ENCODE data around the gene SCNN1A. TPM values are rescaled to one million over a fixed set of nuclear protein-coding genes. Genes with fewer than 3 reads are reported as not detected.

Gene SCNN1A
- total and polyA plus RNA-seq, 2 donors (not counting 3 experiments of a cell fraction or from before 2014, with no cell fraction given) = 0.12 to 0.18 TPM

Small RNA genes within 50 kb of the gene (small RNA-seq; reads per million reads assigned to genes)
- gene RN7SL391P (ENCODE audit: insufficient read depth, insufficient read length, low read depth, low replicate concordance) = not detected

Other genes starting within 250 kb of the SCNN1A start
- 379 and 504 TPM in 2 replicates for gene CD9, start 175.2 kb downstream of the SCNN1A start, total RNA-seq
- 943 and 1,225 TPM in 2 replicates for gene CD9, start 175.2 kb downstream of the SCNN1A start, polyA plus RNA-seq
- gene PLEKHG6, start 64.9 kb downstream of the SCNN1A start, total RNA-seq = 0.48 TPM in 1 of 2 replicates, not detected in the other
- 0.11 and 0.12 TPM in 2 replicates for gene PLEKHG6, start 64.9 kb downstream of the SCNN1A start, polyA plus RNA-seq
- 84.0 and 98.2 TPM in 2 replicates for gene TNFRSF1A, start 33.5 kb downstream of the SCNN1A start, total RNA-seq
- gene TNFRSF1A, start 33.5 kb downstream of the SCNN1A start, polyA plus RNA-seq = 86.5 and 92.9 TPM in 2 replicates
- 84.1 and 102 TPM in 2 replicates for gene LTBR, start 8.6 kb upstream of the SCNN1A start, total RNA-seq
- gene LTBR, start 8.6 kb upstream of the SCNN1A start, polyA plus RNA-seq = 70.7 and 82.2 TPM in 2 replicates
- gene CD27, start 69.4 kb upstream of the SCNN1A start, total RNA-seq = not detected in 2 replicates
- not detected in 2 replicates for gene CD27, start 69.4 kb upstream of the SCNN1A start, polyA plus RNA-seq
- 9.9 and 11.7 TPM in 2 replicates for gene TAPBPL, start 76.5 kb upstream of the SCNN1A start, total RNA-seq
- 28.6 and 33.6 TPM in 2 replicates for gene TAPBPL, start 76.5 kb upstream of the SCNN1A start, polyA plus RNA-seq
- gene VAMP1, start 95.1 kb upstream of the SCNN1A start, total RNA-seq = 6.6 and 7.0 TPM in 2 replicates
- gene VAMP1, start 95.1 kb upstream of the SCNN1A start, polyA plus RNA-seq = 9.0 and 9.9 TPM in 2 replicates
- 267 and 273 TPM in 2 replicates for gene MRPL51, start 117.7 kb upstream of the SCNN1A start, total RNA-seq
- 84.5 and 147 TPM in 2 replicates for gene MRPL51, start 117.7 kb upstream of the SCNN1A start, polyA plus RNA-seq
- gene NCAPD2, start 118.5 kb upstream of the SCNN1A start, total RNA-seq = 77.3 and 90.1 TPM in 2 replicates
- 33.6 and 41.8 TPM in 2 replicates for gene NCAPD2, start 118.5 kb upstream of the SCNN1A start, polyA plus RNA-seq
- gene GAPDH, start 159.0 kb upstream of the SCNN1A start, total RNA-seq = 4,245 and 4,648 TPM in 2 replicates
- 8,748 and 10,370 TPM in 2 replicates for gene GAPDH, start 159.0 kb upstream of the SCNN1A start, polyA plus RNA-seq
- 26.4 and 27.7 TPM in 2 replicates for gene IFFO1, start 180.5 kb upstream of the SCNN1A start, total RNA-seq
- 41.0 and 41.2 TPM in 2 replicates for gene IFFO1, start 180.5 kb upstream of the SCNN1A start, polyA plus RNA-seq
- 58.5 and 63.6 TPM in 2 replicates for gene NOP2, start 192.7 kb upstream of the SCNN1A start, total RNA-seq
- gene NOP2, start 192.7 kb upstream of the SCNN1A start, polyA plus RNA-seq = 17.8 and 26.3 TPM in 2 replicates
- 192 and 216 TPM in 2 replicates for gene CHD4, start 231.8 kb upstream of the SCNN1A start, total RNA-seq
- 119 and 127 TPM in 2 replicates for gene CHD4, start 231.8 kb upstream of the SCNN1A start, polyA plus RNA-seq